Stomach (tissue), 9 donors: ENCODE results near the gene DLG5. TPM values are rescaled to one million over a fixed set of nuclear protein-coding genes. Genes with fewer than 3 reads are reported as not detected.

Experiments used
- DNase-seq, 2 donors: peaks; one replicate each; pipeline versions ENCODE4 v3.0.0 to v3.0.0-alpha.2; 2013 to 2019
- H3K27ac ChIP-seq, 5 donors: fragments of 200-600 bp in 4 of 5; sonication (generic) in 4 of 5; one replicate each; pipeline ENCODE4 v1.5.1; 2013 to 2019; ENCODE audit warnings: mild to moderate bottlenecking in 1 of 5, moderate library complexity in 1 of 5
- H3K27me3 ChIP-seq, 3 donors: fragments of 200-600 bp; sonication (generic); one replicate each; pipeline ENCODE4 v1.5.1; 2017 to 2019; ENCODE audit warnings: mixed run types in 1 of 3
- H3K36me3 ChIP-seq, 4 donors: fragments of 200-600 bp; sonication (generic); 1 replicate in 3 of 4; 2 replicates in 1 of 4; pipeline ENCODE4 v1.5.1; 2016 to 2019
- H3K4me1 ChIP-seq, 4 donors: fragments of 200-600 bp; sonication (generic); one replicate each; pipeline ENCODE4 v1.5.1; 2016 to 2019
- H3K4me3 ChIP-seq, 4 donors: fragments of 200-600 bp; sonication (generic) in 3 of 4; one replicate each; pipeline ENCODE4 v1.5.1; 2016 to 2019; ENCODE audit warnings: mild to moderate bottlenecking in 1 of 4
- H3K9me3 ChIP-seq, 4 donors: fragments of 200-600 bp; sonication (generic); one replicate each; pipeline ENCODE4 v1.5.1; 2016 to 2019
- CTCF ChIP-seq, 7 experiments: fragments of 450-650 bp in 4 of 7; fragments of 200-600 bp in 3 of 7; sonication (generic) in 3 of 7; IDR thresholded peaks; one replicate each; pipeline ENCODE4 v1.5.1; 2016 to 2019; ENCODE audit warnings: antibody characterized with exemption in 7 of 7, control low read depth in 2 of 7, mild to moderate bottlenecking in 1 of 7
- EP300 ChIP-seq: sonication (generic); formaldehyde crosslinking; IDR thresholded peaks from one replicate; pipeline ENCODE4 v1.6.1; 2017; ENCODE audit warnings: antibody characterized with exemption
- POLR2A ChIP-seq, 4 donors: fragments of 450-650 bp; IDR thresholded peaks; one replicate each; pipeline ENCODE4 v1.6.1; 2016; ENCODE audit warnings: antibody characterized with exemption in 4 of 4, control low read depth in 2 of 4, mild to moderate bottlenecking in 1 of 4, moderate library complexity in 1 of 4
- POLR2AphosphoS5 ChIP-seq, 3 donors: sonication (generic); formaldehyde crosslinking; IDR thresholded peaks; one replicate each; pipeline ENCODE4 v1.6.1; 2016; ENCODE audit warnings: antibody characterized with exemption in 3 of 3
- WGBS, 5 donors: extraction: QIAGEN DNeasy Blood & Tissue Kit in 3 of 5; methylation state at CpG; one replicate each; pipeline versions ENCODE4 v1.1.5 to v1.1.7; 2013 to 2018; 5-methylcytosine and 5-hydroxymethylcytosine counted together
- intact Hi-C: fragments of 100-400 bp; cut with DNase I; formaldehyde crosslinking; loops from one replicate; pipeline ENCODE4 v1.15.1; 2023; ENCODE audit warnings: low total_unique reads
- polyA plus RNA-seq, 3 donors: library from polyadenylated mRNA; stranded (reverse); fragments of 200-250 nt; gene quantifications; one replicate each; pipeline ENCODE4 v1.2.3, GENCODE V29; 2013
- total RNA-seq, 5 donors: library from RNA; depleted of rRNA; stranded (reverse); fragments of >200 nt; gene quantifications; one replicate each; pipeline versions ENCODE4 v1.1.0 to v1.2.3, GENCODE V29; 2014 to 2016
- donor health status: healthy with polysubstance abuse.
- donor health status: Bipolar disorder and iron deficiency.
- donor health status: healthy.

DLG5 gene
- total and polyA plus RNA-seq, 8 donors: 9.2 to 134 (median 32.7) TPM

GRCh38 chr10:77889277-77889903 is 37.2 kb downstream of the DLG5 start:
- intact Hi-C loops: no loop called here
- Histone ChIP-seq H3K9me3 (no peaks in the 10 kb centered on the region), H3K27me3 (no peaks in the 10 kb centered on the region), H3K4me1 (peaks cover 50 to 91% (median 69%) of the 10 kb centered on the region in 4 donors), H3K27ac (peak overlapping the region; percentile 37 to 83 (median 75)), H3K36me3 (no peaks in the 10 kb centered on the region), H3K4me3 (no peak overlapping the region)
- whole genome bisulfite sequencing, 5 donors: 28 to 56% (median 41%) methylated on average over 8 of the region's 8 CpGs
- DNase-seq: peak; percentile 89 to 92
- TF ChIP-seq POLR2A (IDR thresholded peaks at IDR 0.05) (no peak), POLR2AphosphoS5 (IDR thresholded peaks at IDR 0.05) (peak in 2 of 3 donors; percentile 44 to 66)

- no peaks in the 10 kb centered on the region for H3K36me3 ChIP-seq
- WGBS, 5 donors: 53 to 59% (median 58%) methylated on average over 7 of the region's 7 CpGs
- no peaks in the 10 kb centered on the region for H3K27me3 ChIP-seq
- H3K9me3 ChIP-seq: no peaks in the 10 kb centered on the region
- peaks cover 52 to 87% (median 62%) of the 10 kb centered on the region in 4 donors for H3K4me1 ChIP-seq
- no peak for DNase-seq
- H3K27ac ChIP-seq: peak overlapping the region in 4 of 5 donors; percentile 74 to 83 (median 79)
- H3K4me3 ChIP-seq: peak overlapping the region in 1 of 4 donors; percentile 34
- intact Hi-C loops: no loop called here
- TF ChIP-seq POLR2AphosphoS5 (IDR thresholded peaks at IDR 0.05): no peak
- TF ChIP-seq EP300: no peak
- no peak for TF ChIP-seq CTCF (IDR thresholded peaks at IDR 0.05)
- TF ChIP-seq POLR2A (IDR thresholded peaks at IDR 0.05): no peak
Measured at GRCh38 chr10:77888356-77888703, 38.2 kb downstream of the DLG5 start.

GRCh38 chr10:77887631-77888355 is 38.8 kb downstream of the DLG5 start:
- Histone ChIP-seq H3K9me3 (no peaks in the 10 kb centered on the region), H3K27me3 (no peaks in the 10 kb centered on the region), H3K4me3 (peak overlapping the region in 1 of 4 donors; percentile 34), H3K4me1 (peaks cover 50 to 82% (median 58%) of the 10 kb centered on the region in 4 donors), H3K36me3 (no peaks in the 10 kb centered on the region), H3K27ac (peak overlapping the region; percentile 37 to 83 (median 75))
- peak in 1 of 2 donors; percentile 28 for DNase-seq
- 20 to 29% (median 24%) methylated on average over 11 of the region's 11 CpGs for WGBS, 5 donors
- no peak for TF ChIP-seq POLR2AphosphoS5 (IDR thresholded peaks at IDR 0.05)
- TF ChIP-seq CTCF (IDR thresholded peaks at IDR 0.05): no peak
- no peak for TF ChIP-seq EP300
- no peak for TF ChIP-seq POLR2A (IDR thresholded peaks at IDR 0.05)
- intact Hi-C loops: no loop called here

GRCh38 chr10:77886795-77887355 is 39.7 kb downstream of the DLG5 start:
- no peaks in the 10 kb centered on the region for H3K36me3 ChIP-seq
- H3K9me3 ChIP-seq: no peaks in the 10 kb centered on the region
- H3K27me3 ChIP-seq: no peaks in the 10 kb centered on the region
- H3K27ac ChIP-seq: peak overlapping the region; percentile 33 to 83 (median 75)
- TF ChIP-seq POLR2AphosphoS5 (IDR thresholded peaks at IDR 0.05): no peak
- no peak for TF ChIP-seq CTCF (IDR thresholded peaks at IDR 0.05)
- no peak for TF ChIP-seq EP300
- TF ChIP-seq POLR2A (IDR thresholded peaks at IDR 0.05): no peak
- no peak for DNase-seq
- H3K4me3 ChIP-seq: no peak overlapping the region
- intact Hi-C loops: no loop called here
- 75 to 85% (median 81%) methylated on average over 4 of the region's 4 CpGs for WGBS, 5 donors
- peaks cover 41 to 82% (median 49%) of the 10 kb centered on the region in 4 donors for H3K4me1 ChIP-seq
